Ishikawa (cell line): ENCODE results near the gene CERK.

Experiments
- CEBPB ChIP-seq: IDR thresholded peaks from 2 replicates; pipeline ENCODE4 v1.6.1; 2012
- CREB1 ChIP-seq: IDR thresholded peaks from 2 replicates; pipeline ENCODE4 v1.6.1; 2012; ENCODE audit warnings: low read depth
- EGR1 ChIP-seq: IDR thresholded peaks from 2 replicates; pipeline ENCODE4 v1.6.1; 2012
- EP300 ChIP-seq: IDR thresholded peaks from 2 replicates; pipeline ENCODE4 v1.6.1; 2012; ENCODE audit warnings: borderline replicate concordance
- FOXM1 ChIP-seq: IDR thresholded peaks from 2 replicates; pipeline ENCODE4 v1.6.1; 2012; ENCODE audit warnings: low read depth, borderline replicate concordance
- NFIC ChIP-seq: IDR thresholded peaks from 2 replicates; pipeline ENCODE4 v1.6.1; 2012
- RAD21 ChIP-seq: IDR thresholded peaks from 2 replicates; pipeline ENCODE4 v1.6.1; 2012; ENCODE audit warnings: low read depth
- TAF1 ChIP-seq: IDR thresholded peaks from 2 replicates; pipeline ENCODE4 v1.6.1; 2012; ENCODE audit warnings: low read depth, mild to moderate bottlenecking
- TCF12 ChIP-seq: IDR thresholded peaks from 2 replicates; pipeline ENCODE4 v1.6.1; 2012; ENCODE audit warnings: low read depth
- TEAD4 ChIP-seq: IDR thresholded peaks from 2 replicates; pipeline ENCODE4 v1.6.1; 2012
- USF1 ChIP-seq: IDR thresholded peaks from 2 replicates; pipeline ENCODE4 v1.6.1; 2012
- YY1 ChIP-seq: IDR thresholded peaks from 2 replicates; pipeline ENCODE4 v1.6.1; 2012; ENCODE audit warnings: low read depth
- ZBTB7A ChIP-seq: IDR thresholded peaks from 2 replicates; pipeline ENCODE4 v1.6.1; 2012; ENCODE audit warnings: low read depth
- TF ChIP-seq, protein P1 (sequence below): IDR thresholded peaks from 2 replicates; pipeline ENCODE4 v1.6.1; 2012
- TF ChIP-seq, protein P2 (sequence below): IDR thresholded peaks from 2 replicates; pipeline ENCODE4 v1.6.1; 2012; ENCODE audit warnings: low read depth, mild to moderate bottlenecking

CERK gene

GRCh38 chr22:46779023-46779422, 41.0 kb upstream of the CERK start:
- TF ChIP-seq, protein P1, sequence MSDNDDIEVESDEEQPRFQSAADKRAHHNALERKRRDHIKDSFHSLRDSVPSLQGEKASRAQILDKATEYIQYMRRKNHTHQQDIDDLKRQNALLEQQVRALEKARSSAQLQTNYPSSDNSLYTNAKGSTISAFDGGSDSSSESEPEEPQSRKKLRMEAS: no peak
- no peak for TF ChIP-seq TCF12
- TF ChIP-seq CREB1: no peak
- no peak for TF ChIP-seq EGR1
- TF ChIP-seq, protein P2, sequence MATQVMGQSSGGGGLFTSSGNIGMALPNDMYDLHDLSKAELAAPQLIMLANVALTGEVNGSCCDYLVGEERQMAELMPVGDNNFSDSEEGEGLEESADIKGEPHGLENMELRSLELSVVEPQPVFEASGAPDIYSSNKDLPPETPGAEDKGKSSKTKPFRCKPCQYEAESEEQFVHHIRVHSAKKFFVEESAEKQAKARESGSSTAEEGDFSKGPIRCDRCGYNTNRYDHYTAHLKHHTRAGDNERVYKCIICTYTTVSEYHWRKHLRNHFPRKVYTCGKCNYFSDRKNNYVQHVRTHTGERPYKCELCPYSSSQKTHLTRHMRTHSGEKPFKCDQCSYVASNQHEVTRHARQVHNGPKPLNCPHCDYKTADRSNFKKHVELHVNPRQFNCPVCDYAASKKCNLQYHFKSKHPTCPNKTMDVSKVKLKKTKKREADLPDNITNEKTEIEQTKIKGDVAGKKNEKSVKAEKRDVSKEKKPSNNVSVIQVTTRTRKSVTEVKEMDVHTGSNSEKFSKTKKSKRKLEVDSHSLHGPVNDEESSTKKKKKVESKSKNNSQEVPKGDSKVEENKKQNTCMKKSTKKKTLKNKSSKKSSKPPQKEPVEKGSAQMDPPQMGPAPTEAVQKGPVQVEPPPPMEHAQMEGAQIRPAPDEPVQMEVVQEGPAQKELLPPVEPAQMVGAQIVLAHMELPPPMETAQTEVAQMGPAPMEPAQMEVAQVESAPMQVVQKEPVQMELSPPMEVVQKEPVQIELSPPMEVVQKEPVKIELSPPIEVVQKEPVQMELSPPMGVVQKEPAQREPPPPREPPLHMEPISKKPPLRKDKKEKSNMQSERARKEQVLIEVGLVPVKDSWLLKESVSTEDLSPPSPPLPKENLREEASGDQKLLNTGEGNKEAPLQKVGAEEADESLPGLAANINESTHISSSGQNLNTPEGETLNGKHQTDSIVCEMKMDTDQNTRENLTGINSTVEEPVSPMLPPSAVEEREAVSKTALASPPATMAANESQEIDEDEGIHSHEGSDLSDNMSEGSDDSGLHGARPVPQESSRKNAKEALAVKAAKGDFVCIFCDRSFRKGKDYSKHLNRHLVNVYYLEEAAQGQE: no peak
- TF ChIP-seq FOXM1: no peak
- TF ChIP-seq RAD21: no peak

- TF ChIP-seq NFIC (peak; percentile 57), ZBTB7A (no peak), USF1 (no peak), EGR1 (no peak), TEAD4 (no peak), YY1 (no peak), TCF12 (no peak), TAF1 (no peak)
These were observed 39.5 kb upstream of the CERK start for GRCh38 chr22:46777609-46777970.

GRCh38 chr22:46776876-46777608, 39.0 kb upstream of the CERK start:
- TF ChIP-seq FOXM1 (no peak), NFIC (no peak), CREB1 (no peak), CEBPB (no peak), TAF1 (no peak), TEAD4 (no peak), TCF12 (no peak), USF1 (no peak), ZBTB7A (no peak), EP300 (no peak), RAD21 (no peak), YY1 (no peak), EGR1 (no peak)
- TF ChIP-seq, protein P1: no peak
- TF ChIP-seq, protein P2: no peak

- TF ChIP-seq TCF12 (no peak), EGR1 (no peak), FOXM1 (no peak), USF1 (no peak), TEAD4 (no peak)
- TF ChIP-seq, protein P1: no peak
These were observed 38.1 kb upstream of the CERK start for GRCh38 chr22:46775850-46776826.
